RCC 7860 (cell line): ENCODE data around the gene OSM.
"Not testable (repeated sequence)": the region's sequence is repeated elsewhere in the genome, so short reads cannot be mapped to it uniquely, and the experiment has no call there.

Experiments
- DNase-seq: peaks from one replicate; pipeline ENCODE4 v3.0.0-alpha.2; 2015; ENCODE audit warnings: low spot score
- FAIRE-seq: peaks from 2 replicates; lab custom pipeline; 2012; peaks lifted over from hg19 to GRCh38; lab: Jason Lieb, UNC

Gene OSM

DNA sequence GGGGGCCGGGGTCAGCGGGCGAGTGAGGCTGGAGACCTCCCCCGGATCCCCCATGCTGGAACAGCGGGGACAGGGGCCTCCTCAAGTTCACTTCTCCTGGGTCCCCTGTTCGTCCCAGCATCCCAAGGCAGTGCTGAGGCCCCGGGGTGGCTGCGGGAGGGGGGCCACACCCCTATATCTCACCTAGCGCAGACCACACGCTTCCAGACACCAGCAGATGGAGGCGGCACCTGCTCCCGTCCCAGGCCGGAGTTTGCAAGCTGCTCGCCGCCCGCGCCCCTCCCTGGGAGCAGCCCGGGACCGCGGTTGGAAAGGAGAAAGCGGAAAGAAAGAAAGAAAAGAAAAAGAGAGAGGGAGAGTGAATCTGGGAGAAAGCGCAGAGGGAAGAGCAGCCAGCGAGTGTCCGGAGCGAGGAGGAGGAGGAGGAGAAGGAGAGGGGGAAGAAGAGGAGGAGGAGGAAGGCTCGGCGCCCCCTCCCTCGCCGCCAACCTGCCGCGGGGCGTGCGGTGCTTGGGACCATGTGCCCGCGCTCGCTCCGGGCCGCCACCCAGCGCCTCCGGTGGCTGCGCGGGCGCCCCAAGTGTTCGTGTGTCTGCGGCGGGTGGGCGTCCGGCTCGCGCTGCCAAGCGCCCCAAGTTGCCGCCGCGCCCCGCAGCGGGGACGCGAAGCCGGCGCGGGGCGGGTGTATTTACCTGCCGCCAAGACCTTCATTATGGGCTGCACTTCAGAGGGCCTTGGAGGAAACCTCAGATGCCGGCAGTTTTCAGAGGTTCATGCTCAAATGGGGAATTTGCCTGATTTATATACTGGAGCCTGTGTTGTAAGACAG lies 20.5 kb downstream of the OSM start, which contains the start of gene LIF:
Gene LIF (minus strand): TSS at position 775 of the 829 bp plus-strand sequence. CDS start 64 bp downstream, at position 711.
- no peak for DNase-seq
- no peak for FAIRE-seq

DNA sequence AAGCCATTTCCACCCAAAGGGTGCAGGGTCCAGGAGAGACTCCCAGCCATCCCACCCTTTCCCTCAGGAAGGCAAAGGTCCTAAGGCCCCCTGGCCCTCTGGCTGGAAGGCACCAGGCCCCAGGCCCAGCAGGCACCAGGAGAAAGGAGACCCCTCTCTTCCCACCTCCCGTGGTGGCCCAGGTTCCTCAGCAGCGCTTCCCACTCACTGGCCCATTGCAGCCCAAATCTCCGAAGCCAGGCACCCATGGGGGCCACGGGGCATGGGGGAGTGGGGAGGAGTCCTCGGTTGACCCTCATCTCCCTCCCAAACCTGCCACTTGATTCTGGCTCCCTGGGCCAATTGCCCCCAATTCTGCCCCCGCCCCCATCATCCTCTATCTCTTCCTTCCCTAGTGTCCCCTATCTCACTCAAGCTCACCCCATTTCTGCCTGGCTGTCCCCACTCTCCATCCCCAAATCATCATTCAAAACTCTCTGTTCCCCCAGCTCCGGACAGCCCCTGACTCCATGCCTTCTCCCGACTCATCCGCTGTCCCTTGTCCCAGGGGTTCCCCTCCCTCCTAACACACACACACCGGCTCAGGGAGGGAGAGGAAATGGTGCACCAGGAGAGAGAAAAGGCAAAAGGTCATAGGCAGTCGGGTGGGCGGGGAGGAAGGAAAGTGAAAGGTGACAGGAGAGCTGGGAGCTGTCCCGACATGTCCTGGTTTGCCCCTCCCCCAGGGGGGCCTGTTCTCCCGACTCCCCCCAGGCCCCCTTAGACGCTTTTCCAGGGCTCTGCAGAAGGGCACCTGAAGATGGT lies 21.3 kb downstream of the OSM start:
- DNase-seq: no peak
- no peak for FAIRE-seq

DNA sequence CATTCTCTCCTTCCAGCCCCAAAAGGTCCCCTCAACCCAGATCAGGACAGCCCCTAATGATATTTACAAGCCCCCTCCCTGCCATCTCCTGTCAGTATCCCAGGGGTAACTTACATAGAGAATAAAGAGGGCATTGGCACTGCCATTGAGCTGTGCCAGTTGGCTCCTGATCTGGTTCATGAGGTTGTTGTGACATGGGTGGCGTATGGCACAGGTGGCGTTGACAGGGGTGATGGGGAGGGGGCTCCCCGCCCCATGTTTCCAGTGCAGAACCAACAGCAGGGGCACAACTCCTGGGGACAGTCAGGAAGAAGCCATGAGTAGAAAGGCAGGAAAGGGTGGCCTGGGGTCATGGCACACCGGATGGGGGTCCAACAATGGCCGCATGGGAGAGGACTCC lies 22.0 kb downstream of the OSM start:
- DNase-seq (no peak), FAIRE-seq (no peak)

DNA sequence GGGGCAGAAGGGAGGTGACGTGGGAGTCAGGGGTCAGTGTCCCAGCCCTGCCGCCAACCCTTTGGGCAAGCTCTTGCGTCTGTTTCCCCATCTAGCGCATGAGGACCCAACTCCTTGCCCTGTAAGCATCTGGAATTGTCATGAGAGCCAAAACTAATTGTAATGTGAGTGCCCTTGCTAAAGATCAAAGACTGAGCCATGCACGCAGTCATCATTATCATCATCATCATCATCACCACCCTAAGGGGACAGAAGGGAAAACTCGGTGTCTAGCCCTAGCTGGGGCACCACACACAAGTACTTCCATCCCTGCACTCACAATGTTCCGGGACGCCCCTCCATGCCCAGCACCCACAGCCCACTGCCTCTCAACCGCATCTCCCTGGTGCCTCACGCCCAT lies 22.6 kb downstream of the OSM start:
- DNase-seq (no peak), FAIRE-seq (no peak)

DNA sequence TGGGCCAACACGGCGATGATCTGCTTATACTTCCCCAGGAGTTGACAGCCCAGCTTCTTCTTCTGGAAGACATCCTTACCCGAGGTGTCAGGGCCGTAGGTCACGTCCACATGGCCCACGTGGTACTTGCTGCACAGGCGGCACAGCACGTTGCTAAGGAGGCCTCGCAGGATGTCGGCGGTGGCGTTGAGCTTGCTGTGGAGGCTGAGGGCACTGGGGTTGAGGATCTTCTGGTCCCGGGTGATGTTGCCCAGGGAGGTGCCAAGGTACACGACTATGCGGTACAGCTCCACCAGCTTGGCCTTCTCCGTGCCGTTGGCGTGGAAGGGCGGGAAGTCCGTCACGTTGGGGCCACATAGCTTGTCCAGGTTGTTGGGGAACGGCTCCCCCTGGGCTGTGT lies 23.0 kb downstream of the OSM start:
- FAIRE-seq (no peak), DNase-seq (no peak)

DNA sequence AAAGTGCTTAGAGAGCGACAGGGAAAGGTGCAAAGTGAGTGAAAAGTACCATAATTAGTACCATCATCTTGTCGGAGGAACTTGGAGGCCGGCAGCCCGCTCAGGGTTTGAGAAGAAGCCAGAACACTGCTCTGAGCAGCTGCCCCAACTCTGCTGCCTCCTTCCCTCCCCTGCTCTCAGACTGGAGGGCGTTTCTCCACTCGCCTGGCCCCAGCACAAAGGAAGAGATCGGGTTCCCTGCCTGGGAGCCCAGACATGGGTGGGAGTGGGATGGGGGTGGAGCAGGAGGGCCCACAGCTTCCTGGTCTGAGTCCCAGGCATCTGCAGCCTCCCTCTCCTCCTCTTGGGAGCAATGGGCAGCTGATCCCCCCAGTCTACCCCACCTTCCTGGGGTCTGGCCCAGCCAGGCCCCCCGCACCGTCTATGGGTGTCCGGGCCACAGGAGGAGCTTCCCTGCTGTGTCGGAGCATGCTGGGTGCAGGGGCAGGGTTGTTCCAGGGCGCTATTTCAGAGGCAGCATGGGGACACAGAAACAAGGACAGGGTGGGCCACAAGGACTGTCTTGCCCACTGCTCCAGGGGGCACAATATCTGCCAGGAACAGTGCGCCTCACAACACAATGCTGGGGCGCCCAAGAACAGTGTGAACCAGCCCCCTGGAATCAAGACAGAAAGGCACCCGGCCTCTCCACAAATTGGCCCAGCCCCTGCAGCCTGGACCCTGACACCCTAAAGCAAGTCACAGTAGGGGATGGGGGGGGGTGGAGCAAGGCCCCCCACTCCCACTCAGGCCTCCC lies 24.9 kb downstream of the OSM start:
- no peak for FAIRE-seq
- DNase-seq: no peak

DNA sequence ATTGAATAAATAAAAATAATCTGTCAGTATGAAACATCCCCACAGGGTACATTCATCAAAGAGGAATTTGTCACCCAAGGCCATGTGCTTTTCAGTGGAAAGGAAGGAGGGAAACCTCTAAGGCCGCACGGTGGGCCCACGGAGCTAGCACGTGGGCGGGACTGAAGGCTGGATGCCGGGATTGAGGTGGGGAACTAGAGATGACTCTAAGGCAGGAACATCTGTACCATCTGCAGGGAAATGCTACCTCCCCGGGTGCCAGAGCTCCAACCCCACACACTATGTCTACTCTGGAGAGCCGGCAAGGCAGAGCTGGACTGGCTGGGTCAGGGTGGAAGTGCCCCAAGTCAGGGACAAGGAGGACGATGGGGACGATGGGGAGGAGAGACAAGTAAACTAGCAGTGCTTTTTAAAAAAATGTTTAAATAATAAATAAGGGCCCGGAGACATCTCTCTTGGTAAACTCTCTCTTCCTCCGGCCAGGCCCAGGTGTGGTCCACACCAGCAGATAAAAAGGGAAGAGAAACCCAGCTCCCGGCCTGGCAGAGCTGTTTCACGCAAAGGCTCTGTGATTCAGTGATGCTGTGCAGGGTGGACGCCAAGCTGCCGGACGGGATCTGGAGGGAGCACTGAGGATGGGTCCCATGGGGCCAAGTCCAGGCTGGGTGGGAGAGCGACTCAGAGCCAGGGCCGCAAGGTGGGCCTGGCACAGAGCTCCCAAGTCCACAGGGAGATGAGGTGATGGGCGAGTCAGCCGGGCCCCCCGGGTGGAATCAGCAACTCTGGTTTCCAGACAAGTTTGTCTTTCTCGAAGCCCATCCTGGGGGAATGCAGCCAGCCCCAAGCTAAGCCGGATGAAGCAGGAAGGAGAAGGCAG lies 25.9 kb downstream of the OSM start:
- DNase-seq (no peak), FAIRE-seq (no peak)

DNA sequence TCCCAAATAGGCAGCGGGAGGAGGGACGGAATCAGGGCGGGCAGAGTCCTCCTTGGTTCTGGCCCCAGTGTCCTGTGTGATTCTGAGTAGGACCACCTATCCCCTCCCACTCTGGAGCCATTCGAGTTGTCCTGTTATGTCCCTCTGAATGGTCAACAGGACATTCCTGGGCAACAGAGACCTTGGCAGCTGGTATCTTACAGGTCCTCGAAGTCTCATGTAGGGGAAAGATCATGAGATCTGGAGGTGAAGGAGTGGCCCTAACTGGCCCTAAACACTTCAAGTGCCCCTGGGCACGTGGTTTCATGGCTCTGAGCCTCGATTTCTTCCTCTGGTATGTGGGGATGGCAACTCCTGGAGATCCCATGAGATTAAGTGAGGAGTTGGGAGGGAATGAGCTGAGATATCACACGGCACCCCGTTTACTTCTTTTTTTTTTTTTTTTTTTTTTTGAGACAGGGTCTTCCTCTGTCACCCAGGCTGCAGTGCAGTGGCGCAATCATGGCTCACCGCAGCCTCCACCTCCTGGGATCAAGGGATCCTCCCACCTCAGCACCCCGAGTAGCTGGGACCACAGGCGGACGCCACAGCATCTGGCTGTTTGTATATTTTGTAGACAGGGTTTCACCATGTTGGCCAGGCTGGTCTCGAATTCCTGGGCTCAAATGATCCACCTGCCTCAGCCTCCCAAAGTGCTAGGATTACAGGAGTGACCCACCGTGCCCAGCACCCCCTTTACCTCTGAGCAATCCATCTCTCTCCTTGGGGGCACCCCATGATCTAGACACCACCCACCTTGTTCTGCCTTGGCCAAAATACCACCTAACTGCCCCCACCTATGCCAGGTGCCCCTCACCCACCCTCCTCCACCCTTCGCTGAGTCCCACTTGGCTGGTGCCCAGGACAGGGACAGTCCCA lies 26.9 kb downstream of the OSM start:
- FAIRE-seq (no peak), DNase-seq (no peak)

DNA sequence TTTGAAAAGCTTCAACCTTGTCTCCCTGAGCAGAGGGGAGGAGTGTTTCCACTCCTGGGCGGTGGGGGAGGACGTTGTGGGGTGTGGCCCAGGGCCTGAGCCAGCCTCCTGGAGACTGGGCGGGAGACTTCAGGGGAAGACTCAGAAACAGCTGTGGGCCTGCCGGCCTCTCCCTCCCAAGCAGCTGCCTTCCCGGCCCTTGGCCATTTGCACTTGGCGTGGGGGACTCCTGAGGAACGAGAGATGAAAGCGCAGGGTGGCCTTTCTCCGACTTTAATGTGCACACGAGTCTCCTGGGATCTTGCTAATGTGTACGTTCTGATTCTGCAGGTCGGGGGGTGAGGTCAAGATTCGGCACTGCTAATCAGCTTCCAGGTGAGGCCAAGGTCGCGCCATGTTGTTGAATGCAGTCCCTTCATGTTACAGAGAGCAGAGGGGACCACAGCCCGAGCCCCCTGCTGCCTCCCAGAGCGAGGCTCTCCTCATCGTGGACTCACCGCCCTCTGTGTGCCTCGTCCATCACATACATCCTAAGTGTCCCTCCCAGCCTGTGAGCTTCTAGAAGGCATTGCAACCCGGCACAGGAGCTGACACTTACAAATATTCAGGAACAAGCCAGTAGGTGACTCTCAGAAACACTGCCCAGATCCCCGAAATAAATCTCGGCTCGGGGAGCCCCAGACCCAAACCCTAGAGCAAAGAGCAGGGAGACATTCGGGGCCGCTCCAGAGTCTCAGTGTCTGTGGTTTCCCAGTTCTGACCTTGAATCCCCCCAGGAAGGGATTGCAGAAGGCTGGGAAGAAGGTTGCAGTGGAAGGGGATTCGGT lies 27.8 kb downstream of the OSM start:
- DNase-seq (peak; percentile 80), FAIRE-seq (peak; percentile 83)

DNA sequence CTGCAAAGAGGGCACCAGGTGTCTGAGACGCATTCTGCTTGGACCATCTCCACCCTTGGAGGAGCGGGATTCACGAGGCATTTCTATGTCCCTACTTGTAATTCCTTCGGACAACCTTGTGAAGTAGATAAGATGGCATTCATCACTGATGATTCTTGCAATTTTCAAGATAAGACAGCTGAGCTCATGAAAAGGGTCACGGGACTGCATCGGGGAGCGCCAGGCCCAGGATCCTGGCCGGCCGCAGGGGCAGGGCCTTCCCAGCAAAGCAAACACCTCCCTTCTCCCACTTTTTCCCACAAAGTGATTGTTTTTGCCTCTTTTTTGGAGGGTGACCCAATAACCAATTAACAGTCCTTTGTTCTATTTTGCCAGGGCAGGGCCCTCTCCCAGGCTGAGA lies 28.5 kb downstream of the OSM start:
- FAIRE-seq: no peak
- DNase-seq: no peak

DNA sequence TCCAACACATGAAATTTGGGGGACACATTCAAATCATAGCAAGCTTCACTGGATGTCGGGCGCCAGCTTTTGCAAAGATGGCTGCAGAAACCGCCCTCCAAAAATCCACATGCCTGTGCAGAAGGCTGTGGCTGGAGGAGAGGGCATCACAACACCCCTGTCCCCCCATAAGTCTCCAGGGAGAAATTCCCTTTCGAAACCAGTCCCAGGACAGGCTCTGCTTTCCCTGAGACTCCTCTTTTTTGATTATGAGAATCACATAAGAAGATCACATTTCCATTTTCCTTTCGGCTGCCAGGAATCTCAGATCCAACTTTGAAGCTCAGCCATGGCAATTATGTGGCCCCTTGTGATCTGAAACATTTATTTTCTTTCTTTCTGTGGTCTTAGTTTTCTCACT lies 29.8 kb downstream of the OSM start:
- DNase-seq: no peak
- FAIRE-seq: no peak

DNA sequence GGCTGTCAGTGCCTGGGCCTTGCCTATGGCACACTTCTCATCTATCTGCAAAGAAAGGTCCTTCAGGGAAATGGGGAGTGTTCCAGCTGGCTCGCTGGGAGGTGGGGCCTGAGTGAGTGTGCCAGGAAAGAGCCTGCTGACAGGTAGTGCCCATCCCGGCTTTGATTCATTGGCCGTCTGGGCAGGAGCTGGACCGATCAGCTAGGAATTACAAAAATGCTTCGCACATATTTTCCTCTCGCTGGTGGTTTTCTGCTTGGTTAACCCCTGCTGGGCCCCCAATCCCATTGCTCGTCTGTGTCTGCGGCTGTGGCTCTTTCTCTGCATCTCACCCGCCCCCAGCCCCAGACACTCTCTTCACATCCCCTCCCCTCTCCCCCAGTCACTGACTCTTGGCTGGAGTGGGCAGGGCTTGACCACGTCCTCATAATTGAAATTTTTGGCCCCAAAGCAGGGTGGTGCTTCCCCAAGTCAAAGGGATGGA lies 30.9 kb downstream of the OSM start:
- DNase-seq (peak; percentile 99), FAIRE-seq (peak; percentile 97)

DNA sequence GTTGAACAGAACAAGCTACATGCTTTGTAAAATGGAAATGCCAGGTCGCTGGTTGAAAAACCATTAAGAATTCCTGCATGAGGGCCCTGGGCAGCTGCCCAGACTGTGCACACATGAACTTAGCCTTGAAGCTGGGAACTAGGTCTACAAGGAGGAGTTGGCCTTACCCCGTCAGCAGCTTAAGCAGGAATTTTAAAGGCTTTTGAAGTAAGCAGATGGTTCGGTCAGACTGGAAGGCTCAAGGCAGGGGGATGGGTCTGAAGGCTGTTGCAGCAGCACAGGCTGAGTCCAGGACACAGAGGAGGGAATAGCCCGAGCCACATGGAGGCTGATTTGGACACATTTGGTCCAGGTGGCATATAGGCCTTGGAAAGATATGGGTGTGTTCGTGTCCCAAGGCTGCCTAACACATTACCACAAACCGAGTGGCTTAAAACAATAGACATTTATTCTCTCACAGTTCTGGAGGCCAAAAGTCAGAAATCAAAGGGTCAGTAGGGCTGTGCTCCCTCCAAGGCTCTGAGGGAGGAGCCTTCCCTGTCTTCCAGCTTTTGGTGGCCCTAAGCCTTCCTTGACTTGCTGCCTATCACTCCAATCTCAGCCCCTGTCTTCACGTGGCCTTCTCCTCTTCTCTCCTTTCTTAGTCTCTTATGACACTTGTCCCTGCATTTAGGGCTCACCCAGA lies 31.7 kb downstream of the OSM start:
- FAIRE-seq (peak; percentile 77), DNase-seq (peak; percentile 78)

DNA sequence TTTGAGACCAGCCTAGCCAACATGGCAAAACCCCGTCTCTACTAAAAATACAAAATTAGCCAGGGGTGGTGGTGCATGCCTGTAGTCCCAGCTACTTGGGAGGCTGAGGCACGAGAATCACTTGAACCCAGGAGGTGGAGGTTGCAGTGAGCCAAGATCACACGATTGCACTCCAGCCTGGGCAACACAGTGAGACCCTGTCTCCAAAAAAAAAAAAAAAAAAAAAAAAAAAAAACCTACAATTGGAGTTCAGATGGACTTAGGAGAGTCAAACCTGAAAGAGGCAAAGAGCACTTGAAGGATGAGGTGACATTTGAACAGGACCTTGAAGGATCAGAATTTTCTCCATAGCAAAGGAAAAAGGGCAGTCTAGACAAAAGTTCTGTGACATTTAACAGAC lies 32.3 kb downstream of the OSM start:
- DNase-seq, FAIRE-seq: not testable (repeated sequence)

DNA sequence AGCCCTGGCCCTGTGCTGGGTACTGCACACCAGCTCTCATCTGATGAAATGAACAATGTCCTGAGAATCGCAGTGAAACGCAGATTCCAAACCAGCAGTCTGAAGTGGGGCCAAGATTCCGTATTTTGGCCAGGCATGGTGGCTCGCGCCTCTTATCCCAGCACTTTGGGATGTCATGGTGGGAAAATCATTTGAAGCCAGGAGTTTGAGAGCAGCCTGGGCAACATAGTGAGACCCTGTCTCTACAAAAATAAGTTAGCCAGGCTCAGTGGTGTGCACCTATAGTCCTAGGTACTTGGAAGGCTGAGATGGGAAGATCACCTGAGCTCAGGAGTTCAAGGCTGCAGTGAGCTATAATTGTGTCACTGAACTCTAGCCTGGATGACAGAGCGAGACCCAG lies 33.1 kb downstream of the OSM start:
- FAIRE-seq: no peak
- DNase-seq: no peak

DNA sequence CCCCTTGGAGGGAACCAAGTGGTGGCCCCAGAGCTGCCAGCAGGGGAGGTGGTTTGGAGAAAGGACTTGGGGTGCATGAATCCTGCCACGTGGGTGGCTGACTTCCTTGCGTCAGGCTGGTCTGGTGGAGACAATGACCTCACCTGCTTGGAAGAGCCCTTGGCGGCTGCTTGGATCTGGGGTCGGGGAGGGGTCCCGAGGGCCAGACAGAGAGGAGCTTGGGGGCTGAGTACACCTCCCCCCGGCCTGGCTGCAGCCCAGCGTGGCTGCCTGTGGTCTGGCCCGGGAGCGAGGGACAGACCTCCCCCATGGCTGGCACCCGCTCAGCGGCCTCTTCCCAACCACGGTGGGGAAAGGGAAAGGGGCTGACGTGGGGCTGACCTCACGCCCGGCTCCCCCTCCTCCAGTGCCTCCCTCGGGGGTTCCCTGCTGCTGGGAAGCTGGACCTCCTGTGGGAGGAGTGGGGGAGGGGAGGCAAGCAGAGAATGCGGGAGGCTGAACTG lies 33.9 kb downstream of the OSM start:
- DNase-seq (no peak), FAIRE-seq (no peak)

DNA sequence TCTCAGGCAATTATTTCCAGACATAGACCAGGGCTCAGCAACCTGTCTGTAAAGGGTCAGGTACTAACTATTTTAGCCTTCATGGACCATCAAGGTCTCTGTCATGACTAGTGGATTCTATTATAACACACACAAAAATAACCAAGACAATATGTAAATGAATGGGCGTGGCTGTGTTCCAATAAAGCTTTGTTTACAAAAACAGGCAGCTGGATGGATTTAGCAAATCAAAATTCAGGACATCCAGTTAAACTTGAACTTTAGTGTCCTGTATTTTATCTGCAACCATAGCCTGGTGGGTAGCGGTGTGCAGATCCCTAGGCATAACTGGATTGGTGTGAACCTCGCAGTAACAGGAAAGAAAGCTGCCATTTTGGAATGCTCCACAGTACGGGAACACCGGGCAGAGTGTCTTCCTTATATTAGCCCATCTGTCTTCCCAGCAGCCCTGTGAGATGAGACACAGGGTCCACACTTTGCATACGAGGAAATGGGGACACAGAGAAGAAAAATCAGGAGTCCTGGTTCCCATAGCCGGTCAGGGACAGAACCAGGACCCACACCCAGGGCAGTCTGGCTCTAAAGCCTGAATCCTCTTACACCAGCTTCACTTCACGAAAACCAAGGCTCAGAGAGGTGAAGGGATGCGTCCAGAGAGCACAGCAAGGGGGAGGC lies 35.7 kb downstream of the OSM start:
- no peak for FAIRE-seq
- DNase-seq: no peak
